ENCODE data around the gene ALDH6A1.

- TF ChIP-seq, protein P1, sequence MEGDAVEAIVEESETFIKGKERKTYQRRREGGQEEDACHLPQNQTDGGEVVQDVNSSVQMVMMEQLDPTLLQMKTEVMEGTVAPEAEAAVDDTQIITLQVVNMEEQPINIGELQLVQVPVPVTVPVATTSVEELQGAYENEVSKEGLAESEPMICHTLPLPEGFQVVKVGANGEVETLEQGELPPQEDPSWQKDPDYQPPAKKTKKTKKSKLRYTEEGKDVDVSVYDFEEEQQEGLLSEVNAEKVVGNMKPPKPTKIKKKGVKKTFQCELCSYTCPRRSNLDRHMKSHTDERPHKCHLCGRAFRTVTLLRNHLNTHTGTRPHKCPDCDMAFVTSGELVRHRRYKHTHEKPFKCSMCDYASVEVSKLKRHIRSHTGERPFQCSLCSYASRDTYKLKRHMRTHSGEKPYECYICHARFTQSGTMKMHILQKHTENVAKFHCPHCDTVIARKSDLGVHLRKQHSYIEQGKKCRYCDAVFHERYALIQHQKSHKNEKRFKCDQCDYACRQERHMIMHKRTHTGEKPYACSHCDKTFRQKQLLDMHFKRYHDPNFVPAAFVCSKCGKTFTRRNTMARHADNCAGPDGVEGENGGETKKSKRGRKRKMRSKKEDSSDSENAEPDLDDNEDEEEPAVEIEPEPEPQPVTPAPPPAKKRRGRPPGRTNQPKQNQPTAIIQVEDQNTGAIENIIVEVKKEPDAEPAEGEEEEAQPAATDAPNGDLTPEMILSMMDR (IDR thresholded peaks at IDR 0.05), result no peak
- no peak for TF ChIP-seq POLR2A (IDR thresholded peaks at IDR 0.05)
Observed at GRCh38 chr14:74008843-74009499, 75.3 kb downstream of the ALDH6A1 start.

Measured in lower leg skin (tissue), 3 donors.